GM12878 (cell line): ENCODE results near the gene DNAJC15. TPM values are rescaled to one million over a fixed set of nuclear protein-coding genes. Genes with fewer than 3 reads are reported as not detected.

Experiments
- ATAC-seq: fragments of 200-7000 bp; cut with Tn5 transposase; 3 replicates; pipeline ENCODE4 v1.9.1; 2020; ENCODE audit warnings: mild to moderate bottlenecking, moderate library complexity
- BruUV-seq: library from RNA; stranded (reverse); fragments of 400-500 nt; replicated peaks from 2 replicates; lab custom pipeline; 2021; lab: Mats Ljungman, UMichigan
- CTCF ChIA-PET: fragments of 300-600 bp; sonication (Branson Sonifier 250); formaldehyde crosslinking; extraction: SDS; loops from one replicate; lab custom pipeline; 2021; ENCODE audit warnings: inconsistent platforms; lab: Yijun Ruan, JAX
- POLR2A ChIA-PET: fragments of 350-600 bp; formaldehyde crosslinking; extraction: SDS; loops from one replicate; lab custom pipeline; 2021; ENCODE audit warnings: inconsistent platforms; lab: Charles Lee
- RAD21 ChIA-PET: fragments of 300-600 bp; sonication (Branson Sonifier 250); formaldehyde crosslinking; loops from one replicate; lab custom pipeline; 2023; ENCODE audit warnings: antibody characterized with exemption; ENCODE audit not compliant: unreplicated experiment; lab: Charles Lee
- SMC1A ChIA-PET: fragments of 300-600 bp; sonication (Branson Sonifier 250); formaldehyde crosslinking; loops from one replicate; lab custom pipeline; 2023; ENCODE audit not compliant: unreplicated experiment, uncharacterized antibody; lab: Charles Lee
- DNase-seq: peaks from one replicate; pipeline ENCODE4 v3.0.0-alpha.2; 2011; ENCODE audit warnings: low read depth, low spot score
- FAIRE-seq: peaks from 3 replicates; lab custom pipeline; 2011; peaks lifted over from hg19 to GRCh38; lab: Jason Lieb, UNC
- H2AFZ ChIP-seq: 2 replicates; pipeline ENCODE4 v1.6.0; 2011; ENCODE audit warnings: low read depth, low read length, control low read depth; ENCODE audit not compliant: control insufficient read depth
- H3K27ac ChIP-seq: 2 replicates; pipeline ENCODE4 v1.5.1; 2011; ENCODE audit warnings: control low read depth; ENCODE audit not compliant: control insufficient read depth, insufficient read depth
- H3K27me3 ChIP-seq, 2 experiments: replicated peaks in 1 of 2; 2 replicates each; pipeline versions ENCODE4 v1.6.0 to v1.6.1; 2011; ENCODE audit warnings: low read length in 1 of 2; ENCODE audit not compliant: control insufficient read depth in 2 of 2, insufficient read depth in 2 of 2
- H3K36me3 ChIP-seq, 2 experiments: 2 replicates each; pipeline ENCODE4 v1.5.1; 2011; ENCODE audit warnings: low read length in 1 of 2; ENCODE audit not compliant: control insufficient read depth in 2 of 2, insufficient read depth in 2 of 2
- H3K4me1 ChIP-seq: 2 replicates; pipeline ENCODE4 v1.6.1; 2011; ENCODE audit warnings: mild to moderate bottlenecking, low read length, moderate library complexity, mixed read lengths; ENCODE audit not compliant: control insufficient read depth, insufficient read depth
- H3K4me2 ChIP-seq: 2 replicates; pipeline ENCODE4 v1.6.0; 2011; ENCODE audit warnings: control low read depth; ENCODE audit not compliant: control insufficient read depth, insufficient read depth
- H3K4me3 ChIP-seq: fragments of 200-600 bp; sonication (generic); 2 replicates; pipeline ENCODE4 v1.5.1; 2016
- H3K79me2 ChIP-seq: 2 replicates; pipeline ENCODE4 v1.6.0; 2011; ENCODE audit warnings: low read length; ENCODE audit not compliant: control insufficient read depth, insufficient read depth
- H3K9ac ChIP-seq: 2 replicates; pipeline ENCODE4 v1.8.0; 2011; ENCODE audit warnings: low read length, control low read depth, mixed read lengths; ENCODE audit not compliant: control insufficient read depth, insufficient read depth
- H3K9me3 ChIP-seq: replicated peaks from 3 replicates; pipeline ENCODE4 v1.5.1; 2011; ENCODE audit warnings: mild to moderate bottlenecking, low read length; ENCODE audit not compliant: control insufficient read depth, insufficient read depth
- H4K20me1 ChIP-seq: 2 replicates; pipeline ENCODE4 v1.6.0; 2011; ENCODE audit not compliant: control insufficient read depth, insufficient read depth
- ATF3 ChIP-seq: IDR thresholded peaks from 2 replicates; pipeline ENCODE4 v1.6.1; 2011; ENCODE audit warnings: low read depth, mild to moderate bottlenecking, low read length, moderate library complexity, borderline replicate concordance; ENCODE audit errors: extremely low read depth
- BCL3 ChIP-seq: IDR thresholded peaks from 2 replicates; pipeline ENCODE4 v1.6.1; 2011; ENCODE audit warnings: borderline replicate concordance, low read depth, mild to moderate bottlenecking, moderate library complexity, low read length; ENCODE audit not compliant: insufficient read depth, poor library complexity, severe bottlenecking
- CBX3 ChIP-seq: fragments of 200-600 bp; sonication (generic); IDR thresholded peaks from 2 replicates; pipeline ENCODE4 v1.6.1; 2016; ENCODE audit warnings: low read depth, borderline replicate concordance
- CTCF ChIP-seq, 3 experiments: IDR thresholded peaks in 2 of 3; conservative IDR thresholded peaks in 1 of 3; 2 replicates each; pipeline ENCODE4 v1.5.1; 2011; ENCODE audit warnings: low read depth in 3 of 3, low read length in 3 of 3, mild to moderate bottlenecking in 3 of 3, control low read depth in 2 of 3, moderate library complexity in 2 of 3, inconsistent platforms in 1 of 3, mixed read lengths in 1 of 3; ENCODE audit not compliant: control insufficient read depth in 2 of 3, insufficient read depth in 1 of 3; ENCODE audit errors: extremely low read depth in 1 of 3
- FOXK2 ChIP-seq: fragments of 450-650 bp; IDR thresholded peaks from 2 replicates; pipeline ENCODE4 v1.6.1; 2017; ENCODE audit warnings: mild to moderate bottlenecking, moderate library complexity
- HDGF ChIP-seq: fragments of 450-650 bp; IDR thresholded peaks from 2 replicates; pipeline ENCODE4 v1.6.1; 2016; ENCODE audit warnings: antibody characterized with exemption
- IKZF1 ChIP-seq: fragments of 450-650 bp; conservative IDR thresholded peaks from 2 replicates; pipeline ENCODE4 v1.6.1; 2017; ENCODE audit warnings: antibody characterized with exemption, mild to moderate bottlenecking
- KAT2A ChIP-seq: conservative IDR thresholded peaks from 2 replicates; pipeline ENCODE4 v1.6.1; 2011; ENCODE audit warnings: low read depth, low read length; ENCODE audit not compliant: control insufficient read depth
- KDM1A ChIP-seq: fragments of 200-600 bp; sonication (generic); IDR thresholded peaks from 2 replicates; pipeline ENCODE4 v1.6.1; 2016; ENCODE audit warnings: borderline replicate concordance
- MLLT1 ChIP-seq: fragments of 450-650 bp; IDR thresholded peaks from 2 replicates; pipeline ENCODE4 v1.6.1; 2016; ENCODE audit warnings: mild to moderate bottlenecking
- NR2C1 ChIP-seq: fragments of 450-650 bp; IDR thresholded peaks from 2 replicates; pipeline ENCODE4 v1.6.1; 2017; ENCODE audit warnings: antibody characterized with exemption, mild to moderate bottlenecking, moderate library complexity
- PRDM15 ChIP-seq: fragments of 450-650 bp; formaldehyde crosslinking; IDR thresholded peaks from 2 replicates; pipeline ENCODE4 v1.4.0; 2020; ENCODE audit warnings: mild to moderate bottlenecking, moderate library complexity
- RB1 ChIP-seq: fragments of 450-650 bp; formaldehyde crosslinking; IDR thresholded peaks from 2 replicates; pipeline ENCODE4 v1.6.1; 2017; ENCODE audit warnings: mild to moderate bottlenecking, borderline replicate concordance
- SMAD5 ChIP-seq: IDR thresholded peaks from 2 replicates; pipeline ENCODE4 v1.6.1; 2016; ENCODE audit warnings: antibody characterized with exemption, low read depth
- ZNF24 ChIP-seq: fragments of 450-650 bp; IDR thresholded peaks from 2 replicates; pipeline ENCODE4 v1.6.1; 2017; ENCODE audit warnings: antibody characterized with exemption, mild to moderate bottlenecking
- WGBS: methylation state at CpG from one replicate; pipeline ENCODE4 v1.1.6; 2016; ENCODE audit warnings: low lambda C conversion rate; ENCODE audit not compliant: insufficient replicate concordance, insufficient coverage; ENCODE audit errors: missing lambda C conversion rate; 5-methylcytosine and 5-hydroxymethylcytosine counted together
- in situ Hi-C: fragments of 300-500 bp; cut with MboI; formaldehyde crosslinking; loops from 9 replicates; pipeline ENCODE4 v1.14.3; 2018; ENCODE audit warnings: mixed read lengths
- intact Hi-C: fragments of 100-400 bp; cut with micrococcal nuclease; formaldehyde crosslinking; loops from one replicate; pipeline ENCODE4 v1.14.2; 2022; ENCODE audit not compliant: unreplicated experiment
- polyA plus RNA-seq, 11 experiments: library from polyadenylated mRNA; depleted of rRNA in 4 of 11; unstranded in 6 of 11; stranded (reverse) in 5 of 11; fragments of >200 nt; fragmentation: Nextera tagmentation in 4 of 11; fragmentation: Illumina TruSeq in 1 of 11; extraction: Ambion mirVana in 4 of 11; extraction: Trizol in 1 of 11; gene quantifications; 1 replicate in 1 of 11; 2 replicates in 10 of 11; pipeline versions ENCODE4 v1.2.1 to v1.2.3, GENCODE V29; 2011 to 2016; ENCODE audit warnings: inconsistent platforms in 2 of 11, missing spikeins in 2 of 11, low read depth in 1 of 11
- total RNA-seq, 4 experiments: library from RNA; depleted of rRNA in 3 of 4; stranded (reverse); fragments of >200 nt in 3 of 4; fragmentation: Illumina TruSeq in 1 of 4; extraction: Trizol in 1 of 4; gene quantifications; 2 replicates each; pipeline versions ENCODE4 v1.2.1 to v1.2.3, GENCODE V29; 2013 to 2021

DNAJC15 gene
- total and polyA plus RNA-seq, 10 of the 15 experiments (the other 5 are each of a cell fraction or from before 2014, with no cell fraction given), result 13.1 to 104 (median 54.4) TPM

GRCh38 chr13:42997381-42997780 lies 26.0 kb upstream of the DNAJC15 start:
- DNase-seq (no peak), FAIRE-seq (peak; percentile 7), ATAC-seq (peak; percentile 86)
- in situ Hi-C loops (no loop called here), intact Hi-C loops (no loop called here)
- Histone ChIP-seq H4K20me1 (no peaks in the 10 kb centered on the region), H3K4me1 (peaks cover 35% of the 10 kb centered on the region), H3K27me3 (no peaks in the 10 kb centered on the region), H3K27ac (peak overlapping the region; percentile 56), H3K9me3 (no peaks in the 10 kb centered on the region; the same call in 2 of the 3 replicates), H3K4me2 (peak overlapping the region; percentile 80), H3K36me3 (no peaks in the 10 kb centered on the region), H3K4me3 (no peak overlapping the region), H3K79me2 (no peaks in the 10 kb centered on the region), H2AFZ (peak overlapping the region; percentile 43), H3K9ac (no peak overlapping the region)
- ChIA-PET CTCF (interaction anchor here (0.5 to 3.1 kb wide), 10 partner anchors 9 to 1423 kb away, joined by 3 to 11 read pairs (median 5); partner anchors contain the start of genes AKAP11 and DNAJC15), SMC1A (interaction anchor here (0.9 to 3.1 kb wide), 19 partner anchors 10 to 402 kb away, joined by 3 to 31 read pairs (median 5); partner anchors contain the start of gene DNAJC15), RAD21 (interaction anchor here (0.9 to 2.9 kb wide), 13 partner anchors 10 to 135 kb away, joined by 3 to 22 read pairs (median 4); partner anchors contain the start of gene DNAJC15), POLR2A (interaction anchor here (0.6 to 3.0 kb wide), 10 partner anchors 9 to 247 kb away, joined by 3 to 15 read pairs (median 4); partner anchors contain the start of gene DNAJC15)
- no TSS peak for BruUV-seq
- 0% methylated on average over 2 of the region's 2 CpGs for WGBS
- TF ChIP-seq ZNF24 (no peak), CBX3 (no peak), MLLT1 (no peak), BCL3 (no peak), KDM1A (no peak), RB1 (no peak), PRDM15 (CRISPR knock-in tag) (no peak), KAT2A (no peak), FOXK2 (no peak), CTCF (IDR thresholded peaks at IDR 0.05 in 2 of 3, conservative IDR thresholded peaks at IDR 0.05 in 1 of 3; ENCODE audit: control insufficient read depth in 2 of 3, extremely low read depth in 1 of 3, insufficient read depth in 1 of 3, low read depth in 3 of 3, low read length in 3 of 3) (no peak), IKZF1 (peak; percentile 75), SMAD5 (no peak), HDGF (no peak), NR2C1 (no peak), ATF3 (no peak)
